Large intestine (tissue), 3 donors: ENCODE measurements around the gene ZNF217. TPM values are rescaled to one million over a fixed set of nuclear protein-coding genes. Genes with fewer than 3 reads are reported as not detected.
"Not testable (repeated sequence)": the region's sequence is repeated elsewhere in the genome, so short reads cannot be mapped to it uniquely, and the experiment has no call there.

Experiments used
- DNase-seq, 2 donors: peaks; one replicate each; pipeline versions ENCODE4 v3.0.0 to v3.0.0-alpha.2; 2013
- H3K27ac ChIP-seq: one replicate; pipeline ENCODE4 v1.5.1; 2013; ENCODE audit warnings: low read length
- H3K27me3 ChIP-seq: 2 replicates; pipeline ENCODE4 v1.6.1; 2013; ENCODE audit warnings: low read length; ENCODE audit not compliant: control insufficient read depth, insufficient read depth
- H3K36me3 ChIP-seq: 2 replicates; pipeline ENCODE4 v1.6.1; 2013; ENCODE audit warnings: low read length; ENCODE audit not compliant: control insufficient read depth, insufficient read depth
- H3K4me1 ChIP-seq: one replicate; pipeline ENCODE4 v1.6.1; 2013; ENCODE audit warnings: low read length; ENCODE audit not compliant: control insufficient read depth, insufficient read depth
- H3K4me3 ChIP-seq: one replicate; pipeline ENCODE4 v1.5.1; 2013; ENCODE audit warnings: low read length
- H3K9me3 ChIP-seq: one replicate; pipeline ENCODE4 v1.6.1; 2013; ENCODE audit warnings: mild to moderate bottlenecking, low read depth, low read length, moderate library complexity; ENCODE audit not compliant: control insufficient read depth
- WGBS: methylation state at CpG from one replicate; pipeline ENCODE4 v1.1.5; 2013; ENCODE audit warnings: low lambda C conversion rate; ENCODE audit not compliant: insufficient coverage; 5-methylcytosine and 5-hydroxymethylcytosine counted together
- polyA plus RNA-seq: library from polyadenylated mRNA; unstranded; fragments of 120-200 nt; gene quantifications from one replicate; pipeline ENCODE4 v1.2.1, GENCODE V29; 2013

ZNF217 gene
- polyA plus RNA-seq, 1 donor, result 23.8 TPM

GRCh38 chr20:53532654-53533312, 60.9 kb downstream of the ZNF217 start:
- not testable (repeated sequence) for DNase-seq, H3K9me3 ChIP-seq, H3K4me1 ChIP-seq, H3K4me3 ChIP-seq, H3K36me3 ChIP-seq, H3K27me3 ChIP-seq, H3K27ac ChIP-seq
- no CpG with 5 or more reads among the region's 6 CpGs for WGBS

DNA sequence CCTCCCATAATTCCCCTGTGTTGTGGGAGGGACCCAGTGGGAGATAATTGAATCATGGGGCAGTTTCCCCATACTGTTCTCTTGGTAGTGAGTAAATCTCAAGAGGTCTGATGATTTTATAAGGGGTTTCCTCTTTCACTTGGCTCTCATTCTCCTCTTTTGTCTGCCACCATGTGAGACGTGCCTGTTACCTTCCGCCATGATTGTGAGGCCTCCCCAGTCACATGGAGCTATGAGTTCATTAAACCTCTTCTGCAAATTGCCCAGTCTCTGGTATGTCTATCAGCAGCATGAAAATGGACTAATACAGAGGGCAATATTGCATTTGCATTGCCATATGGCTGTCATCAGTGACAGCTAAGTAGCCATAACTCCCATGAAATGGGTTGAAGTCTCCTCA, 63.2 kb downstream of the ZNF217 start:
- no peaks in the 10 kb centered on the region for H3K27me3 ChIP-seq
- no peak for DNase-seq
- no peaks in the 10 kb centered on the region for H3K9me3 ChIP-seq
- no peaks in the 10 kb centered on the region for H3K36me3 ChIP-seq
- no peaks in the 10 kb centered on the region for H3K4me1 ChIP-seq
- no peak overlapping the region for H3K27ac ChIP-seq
- no peak overlapping the region for H3K4me3 ChIP-seq
- no CpG with 5 or more reads among the region's 2 CpGs for WGBS

- Histone ChIP-seq H3K36me3 (no peaks in the 10 kb centered on the region), H3K4me1 (no peaks in the 10 kb centered on the region), H3K27me3 (no peaks in the 10 kb centered on the region), H3K4me3 (no peak overlapping the region), H3K9me3 (no peaks in the 10 kb centered on the region), H3K27ac (no peak overlapping the region)
- no CpG with 5 or more reads among the region's 5 CpGs for WGBS
- no peak for DNase-seq
Observed at GRCh38 chr20:53529658-53530057, 64.0 kb downstream of the ZNF217 start.

DNA sequence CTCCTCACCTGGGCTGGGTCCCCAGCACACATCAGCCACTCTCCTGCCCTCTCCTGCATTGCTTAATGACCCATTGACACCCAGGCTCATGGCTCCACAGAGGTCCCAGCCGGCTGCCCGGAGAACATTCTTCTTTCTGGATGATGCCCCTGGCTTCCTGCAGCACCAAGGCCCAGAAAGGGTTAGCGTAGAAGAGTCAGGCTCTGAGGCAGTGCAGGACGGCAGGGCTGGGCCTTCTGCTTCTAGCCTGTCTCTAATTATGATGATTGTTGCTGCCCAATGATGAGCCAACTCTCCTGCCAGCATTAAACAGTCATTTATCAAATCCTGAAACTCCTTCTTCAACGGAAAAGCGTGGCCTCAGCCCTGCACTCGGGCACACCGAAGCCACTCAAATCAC, 66.4 kb downstream of the ZNF217 start:
- H3K9me3 ChIP-seq, result no peaks in the 10 kb centered on the region
- no peaks in the 10 kb centered on the region for H3K27me3 ChIP-seq
- WGBS, result no CpG with 5 or more reads among the region's 8 CpGs
- H3K36me3 ChIP-seq, result no peaks in the 10 kb centered on the region
- H3K4me3 ChIP-seq, result no peak overlapping the region
- no peak overlapping the region for H3K27ac ChIP-seq
- DNase-seq, result no peak
- H3K4me1 ChIP-seq, result no peaks in the 10 kb centered on the region

DNA sequence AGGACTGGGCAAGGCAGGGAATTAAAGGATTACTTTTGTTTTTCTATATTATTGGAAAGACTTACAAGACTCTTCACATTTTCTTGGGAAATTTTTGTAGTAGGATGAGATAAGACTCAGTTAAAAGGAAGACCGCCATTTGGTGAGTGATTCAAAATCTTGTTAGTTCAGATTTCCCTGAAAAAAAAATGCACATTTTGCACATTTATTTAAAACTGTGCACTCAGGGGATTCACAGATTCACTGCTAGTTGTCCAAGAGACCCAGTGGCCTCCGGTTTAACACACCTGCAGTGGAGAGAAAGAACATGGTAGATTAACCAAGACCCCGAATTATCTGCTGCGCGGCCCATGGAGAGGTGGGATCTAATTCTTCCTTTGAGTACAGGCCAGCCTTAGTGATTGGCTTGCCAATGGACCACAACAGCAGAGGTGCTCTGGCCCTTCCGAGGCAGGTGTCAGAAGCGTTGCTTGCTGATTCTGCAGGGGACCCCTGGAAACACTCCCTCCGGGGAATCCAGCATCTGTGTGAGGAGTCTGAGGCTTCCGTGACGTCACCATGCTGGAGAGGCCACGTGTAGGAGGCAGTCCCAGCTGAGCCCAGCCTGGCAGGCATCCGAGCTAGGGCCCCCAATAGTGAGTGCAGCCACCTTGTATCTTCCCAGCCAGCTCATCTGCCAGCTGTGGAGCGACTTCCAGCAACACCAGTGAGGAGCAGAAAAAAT, 68.9 kb downstream of the ZNF217 start:
- Histone ChIP-seq H3K4me3 (no peak overlapping the region), H3K27ac (no peak overlapping the region), H3K4me1 (no peaks in the 10 kb centered on the region), H3K27me3 (no peaks in the 10 kb centered on the region), H3K9me3 (no peaks in the 10 kb centered on the region), H3K36me3 (no peaks in the 10 kb centered on the region)
- no peak for DNase-seq
- WGBS, result 83% methylated on average over 1 of the region's 13 CpGs

- not testable (repeated sequence) for H3K4me3 ChIP-seq, H3K27me3 ChIP-seq, DNase-seq, H3K4me1 ChIP-seq, H3K9me3 ChIP-seq, H3K36me3 ChIP-seq, H3K27ac ChIP-seq
- no CpG with 5 or more reads among the region's 2 CpGs for WGBS
Observed at GRCh38 chr20:53523615-53524014, 70.0 kb downstream of the ZNF217 start.

- H3K36me3 ChIP-seq, result no peaks in the 10 kb centered on the region
- H3K4me1 ChIP-seq, result no peaks in the 10 kb centered on the region
- no peak for DNase-seq
- H3K4me3 ChIP-seq, result no peak overlapping the region
- H3K27me3 ChIP-seq, result no peaks in the 10 kb centered on the region
- no CpG with 5 or more reads among the region's 5 CpGs for WGBS
- no peaks in the 10 kb centered on the region for H3K9me3 ChIP-seq
- no peak overlapping the region for H3K27ac ChIP-seq
Observed at GRCh38 chr20:53522696-53523095, 70.9 kb downstream of the ZNF217 start.

DNA sequence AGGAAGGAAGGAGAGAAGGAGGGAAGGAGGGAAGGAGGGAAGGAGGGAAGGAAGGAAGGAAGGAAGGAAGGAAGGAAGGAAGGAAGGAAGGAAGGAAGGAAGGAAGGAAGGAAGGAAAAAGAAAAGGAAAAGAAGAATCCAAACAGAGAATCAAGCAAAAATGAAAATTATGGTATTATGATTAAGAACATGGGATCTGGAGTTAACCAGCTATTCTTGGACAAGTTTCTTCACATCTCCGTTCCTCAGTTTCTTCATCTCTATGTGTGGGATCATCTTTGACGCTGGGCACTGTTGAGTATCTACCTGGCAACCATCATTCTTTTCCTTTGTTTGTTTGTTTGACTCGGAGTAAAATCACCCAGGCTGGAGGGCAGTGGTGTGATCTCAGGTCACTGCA, 71.6 kb downstream of the ZNF217 start:
- no CpG with 5 or more reads among the region's 3 CpGs for WGBS
- no peaks in the 10 kb centered on the region for H3K4me1 ChIP-seq
- no peaks in the 10 kb centered on the region for H3K36me3 ChIP-seq
- no peaks in the 10 kb centered on the region for H3K27me3 ChIP-seq
- no peaks in the 10 kb centered on the region for H3K9me3 ChIP-seq
- no peak overlapping the region for H3K27ac ChIP-seq
- no peak overlapping the region for H3K4me3 ChIP-seq
- DNase-seq, result no peak

DNA sequence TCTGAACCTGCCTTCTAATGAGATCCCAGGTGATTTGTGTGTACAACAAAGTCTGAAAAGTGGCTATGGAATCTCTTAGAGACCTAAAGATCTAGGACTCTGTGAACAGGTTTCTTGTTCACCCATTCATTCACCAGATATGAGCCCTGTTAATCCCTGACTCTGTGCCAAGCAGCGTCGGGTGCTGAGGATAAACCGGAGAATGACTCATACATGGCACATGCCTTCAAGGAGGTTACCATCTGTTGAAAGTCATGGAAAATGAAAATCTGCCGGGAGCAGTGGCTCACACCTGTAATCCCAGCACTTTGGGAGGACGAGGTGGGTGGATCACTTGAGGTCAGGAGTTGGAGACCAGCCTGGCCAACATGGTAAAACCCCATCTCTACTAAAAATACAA, 72.2 kb downstream of the ZNF217 start:
- not testable (repeated sequence) for H3K9me3 ChIP-seq, H3K27ac ChIP-seq, H3K4me3 ChIP-seq, DNase-seq, H3K27me3 ChIP-seq, H3K36me3 ChIP-seq, H3K4me1 ChIP-seq
- no CpG with 5 or more reads among the region's 5 CpGs for WGBS

- DNase-seq, result no peak
Observed at GRCh38 chr20:53517146-53517545, 76.5 kb downstream of the ZNF217 start.

More at GRCh38 chr20:53517146-53517545, 76.5 kb downstream of the ZNF217 start:
- Histone ChIP-seq H3K27ac (no peak overlapping the region), H3K4me3 (no peak overlapping the region), H3K27me3 (no peaks in the 10 kb centered on the region), H3K4me1 (no peaks in the 10 kb centered on the region), H3K9me3 (no peaks in the 10 kb centered on the region), H3K36me3 (no peaks in the 10 kb centered on the region)
- WGBS, result 68% methylated on average over 4 of the region's 13 CpGs
